Subcutaneous abdominal adipose tissue (tissue), 5 donors: ENCODE results near the gene HTR7.
"Not testable (repeated sequence)": the region's sequence is repeated elsewhere in the genome, so short reads cannot be mapped to it uniquely, and the experiment has no call there.

ENCODE experiments used
- H3K27ac ChIP-seq: one replicate; pipeline ENCODE4 v1.7.0; 2013; ENCODE audit warnings: low read depth, mild to moderate bottlenecking, inconsistent platforms, low read length, moderate library complexity
- H3K27me3 ChIP-seq, 5 donors: one replicate each; pipeline ENCODE4 v1.7.0; 2013; ENCODE audit warnings: low read length in 5 of 5, inconsistent platforms in 1 of 5; ENCODE audit not compliant: control insufficient read depth in 5 of 5, insufficient read depth in 4 of 5
- H3K36me3 ChIP-seq, 5 donors: one replicate each; pipeline ENCODE4 v1.7.0; 2013; ENCODE audit warnings: low read length in 5 of 5; ENCODE audit not compliant: control insufficient read depth in 5 of 5, insufficient read depth in 5 of 5
- H3K4me1 ChIP-seq, 5 donors: one replicate each; pipeline ENCODE4 v1.7.0; 2013; ENCODE audit warnings: low read length in 5 of 5, mild to moderate bottlenecking in 3 of 5, moderate library complexity in 1 of 5; ENCODE audit not compliant: control insufficient read depth in 5 of 5, insufficient read depth in 5 of 5
- H3K4me3 ChIP-seq, 5 donors: one replicate each; pipeline ENCODE4 v1.7.0; 2013; ENCODE audit warnings: low read length in 5 of 5, low read depth in 1 of 5
- H3K9ac ChIP-seq, 5 donors: one replicate each; pipeline ENCODE4 v1.7.0; 2013; ENCODE audit warnings: low read length in 5 of 5, mild to moderate bottlenecking in 4 of 5, moderate library complexity in 3 of 5
- H3K9me3 ChIP-seq, 5 donors: one replicate each; pipeline ENCODE4 v1.7.0; 2013; ENCODE audit warnings: low read length in 5 of 5; ENCODE audit not compliant: control insufficient read depth in 5 of 5
- donor health status: healthy.
- donor health status: healthy.
- donor health status: healthy.
- donor health status: healthy.
- donor health status: healthy.

HTR7 gene

DNA sequence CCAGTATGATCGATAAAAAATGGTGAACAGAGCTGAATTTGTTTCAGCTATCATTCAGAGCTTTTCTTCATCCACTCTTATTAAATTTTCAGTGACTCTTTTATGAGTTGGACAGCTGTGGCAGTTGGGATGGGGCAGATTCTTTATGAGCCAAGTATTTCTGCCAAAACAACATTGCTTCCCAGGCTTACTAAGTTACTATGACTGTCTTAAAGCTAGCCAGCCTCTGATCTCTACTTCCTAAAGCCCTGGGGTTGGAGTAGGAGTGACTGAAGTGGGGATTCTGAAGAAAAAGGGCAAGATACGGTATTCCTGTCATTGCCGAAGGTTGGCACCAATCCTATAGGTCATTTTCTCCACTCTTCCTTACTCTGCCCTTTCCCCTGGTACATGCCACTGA, 26.6 kb upstream of the HTR7 start:
- H3K36me3 ChIP-seq, result peaks cover 25 to 59% (median 32%) of the 10 kb centered on the region in 5 donors
- no peaks in the 10 kb centered on the region for H3K9me3 ChIP-seq
- H3K4me3 ChIP-seq, result peak overlapping the region in 1 of 5 donors; percentile 32
- no peaks in the 10 kb centered on the region for H3K27me3 ChIP-seq
- peaks cover 0 to 15% (median 12%) of the 10 kb centered on the region in 5 donors for H3K4me1 ChIP-seq
- H3K9ac ChIP-seq, result peak overlapping the region in 3 of 5 donors; percentile 43 to 59 (median 55)
- H3K27ac ChIP-seq, result peak overlapping the region; percentile 37

- not testable (repeated sequence) for H3K9me3 ChIP-seq, H3K27me3 ChIP-seq
Observed at GRCh38 chr10:90880059-90880719, 22.4 kb upstream of the HTR7 start.

DNA sequence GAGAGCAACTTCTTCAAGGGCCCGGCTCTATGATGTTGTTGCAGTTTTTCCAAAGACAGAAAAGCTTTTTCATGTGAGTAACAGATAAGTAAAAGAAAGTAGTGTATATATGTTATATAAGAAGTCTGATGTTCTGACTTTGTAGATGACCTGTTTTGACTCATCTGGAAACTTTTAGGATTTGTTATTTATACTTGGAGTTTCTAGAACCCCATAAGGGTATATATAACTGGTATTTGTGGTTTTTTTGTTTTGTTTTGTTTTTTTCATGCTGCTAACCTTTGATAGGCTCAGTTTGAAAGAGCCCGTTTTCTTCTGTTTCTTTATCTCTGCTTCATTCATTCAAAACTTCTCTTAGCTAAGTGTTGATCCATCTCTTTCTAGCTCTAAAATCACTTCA, 21.2 kb upstream of the HTR7 start:
- Histone ChIP-seq H3K36me3 (peaks cover 21 to 60% (median 41%) of the 10 kb centered on the region in 5 donors), H3K27ac (no peak overlapping the region)

More at GRCh38 chr10:90880059-90880719, 22.4 kb upstream of the HTR7 start:
- H3K9ac ChIP-seq, H3K4me3 ChIP-seq, H3K27ac ChIP-seq: not testable (repeated sequence)
- Histone ChIP-seq H3K36me3 (peaks cover 24 to 65% (median 41%) of the 10 kb centered on the region in 5 donors), H3K4me1 (peaks cover 0 to 14% (median 11%) of the 10 kb centered on the region in 5 donors)

GRCh38 chr10:90872648-90873020, 14.8 kb upstream of the HTR7 start:
- Histone ChIP-seq H3K4me1 (peaks cover 5 to 27% (median 23%) of the 10 kb centered on the region in 5 donors), H3K27ac (no peak overlapping the region), H3K36me3 (peaks cover 10 to 21% (median 20%) of the 10 kb centered on the region in 5 donors), H3K9ac (peak overlapping the region; percentile 74 to 95 (median 92)), H3K4me3 (peak overlapping the region; percentile 91 to 98 (median 96)), H3K27me3 (no peaks in the 10 kb centered on the region), H3K9me3 (no peaks in the 10 kb centered on the region)

More for the DNA sequence above, 21.2 kb upstream of the HTR7 start:
- Histone ChIP-seq H3K27me3 (no peaks in the 10 kb centered on the region), H3K4me3 (no peak overlapping the region), H3K9me3 (no peaks in the 10 kb centered on the region), H3K9ac (no peak overlapping the region), H3K4me1 (peaks cover 0 to 2% (median 0%) of the 10 kb centered on the region in 5 donors)

DNA sequence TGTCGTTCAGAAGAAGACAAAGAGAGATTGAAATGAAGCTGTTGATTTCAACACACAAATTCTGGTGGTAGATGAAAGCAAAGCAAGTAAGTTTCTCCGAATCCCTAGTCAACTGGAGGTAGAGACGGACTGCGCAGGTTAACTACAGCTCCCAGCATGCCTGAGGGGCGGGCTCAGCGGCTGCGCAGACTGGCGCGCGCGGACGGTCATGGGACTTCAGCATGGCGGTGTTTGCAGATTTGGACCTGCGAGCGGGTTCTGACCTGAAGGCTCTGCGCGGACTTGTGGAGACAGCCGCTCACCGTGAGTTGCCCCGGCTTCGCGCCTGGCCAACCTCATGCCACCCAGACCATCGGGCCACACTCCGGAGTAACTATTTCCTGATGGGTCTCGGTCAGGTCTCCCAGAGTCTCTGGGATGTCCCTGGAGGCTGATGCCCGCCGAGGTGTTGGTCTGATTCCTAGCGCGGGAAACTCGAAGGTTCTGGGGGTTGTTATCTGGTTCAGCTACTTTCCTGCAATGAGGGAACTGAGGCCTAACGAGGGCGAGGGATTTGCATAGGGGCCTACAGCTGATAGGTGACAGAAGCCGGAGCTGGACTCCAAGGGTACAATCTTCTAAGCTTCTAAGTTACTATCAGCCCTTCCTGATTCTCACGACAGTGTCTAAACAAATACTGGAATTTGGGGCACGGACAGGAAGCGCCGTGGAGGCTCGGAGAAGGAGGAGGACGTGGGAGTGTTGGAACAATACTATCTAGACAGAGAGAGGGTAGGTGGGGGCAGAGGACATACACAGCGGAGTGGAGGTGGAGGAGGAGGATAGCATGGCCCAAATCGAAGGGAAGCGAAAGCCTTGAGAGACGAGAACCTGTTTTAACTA, 14.2 kb upstream of the HTR7 start, which contains the start of gene RPP30:
Gene RPP30 (plus strand): TSS at position 209 of the 882 bp plus-strand sequence. CDS start 13 bp downstream, at position 222.
- Histone ChIP-seq H3K27me3 (no peaks in the 10 kb centered on the region), H3K9me3 (no peaks in the 10 kb centered on the region), H3K9ac (peak within 1 kb of the TSS; percentile 74 to 95 (median 92)), H3K4me1 (peaks cover 5 to 27% (median 23%) of the 10 kb centered on the region in 5 donors), H3K27ac (peak within 1 kb of the TSS; percentile 19), H3K36me3 (peaks cover 4 to 15% (median 14%) of the 10 kb centered on the region in 5 donors), H3K4me3 (peak within 1 kb of the TSS; percentile 91 to 98 (median 96))

DNA sequence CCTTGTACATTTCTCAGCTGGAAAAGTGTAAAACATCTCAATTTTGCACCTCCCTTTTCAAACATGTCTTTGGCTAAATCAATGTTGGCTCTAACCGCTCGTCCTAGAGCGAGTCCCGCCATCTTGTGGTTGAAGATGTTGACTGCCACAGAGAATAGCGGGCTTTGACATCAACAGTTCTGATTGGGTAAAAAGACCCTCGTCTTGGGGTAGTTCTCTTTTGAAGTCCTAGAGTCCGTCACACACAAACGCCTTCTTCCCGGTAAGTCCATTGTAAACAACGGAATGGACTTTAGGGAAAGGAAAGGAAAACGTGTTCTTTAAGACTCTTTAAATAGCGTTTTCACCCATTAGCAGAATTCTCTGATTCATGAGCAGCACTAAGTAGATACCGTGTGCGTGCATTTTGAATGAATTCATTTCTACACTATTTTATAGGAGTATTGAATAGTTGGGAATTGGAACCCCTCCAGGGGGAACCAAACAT, 13.5 kb upstream of the HTR7 start:
- no peaks in the 10 kb centered on the region for H3K27me3 ChIP-seq
- no peaks in the 10 kb centered on the region for H3K9me3 ChIP-seq
- peaks cover 5 to 27% (median 23%) of the 10 kb centered on the region in 5 donors for H3K4me1 ChIP-seq
- H3K36me3 ChIP-seq, result peaks cover 0 to 11% (median 8%) of the 10 kb centered on the region in 5 donors
- H3K4me3 ChIP-seq, result peak overlapping the region; percentile 91 to 98 (median 96)
- peak overlapping the region; percentile 19 for H3K27ac ChIP-seq
- peak overlapping the region; percentile 48 to 95 (median 92) for H3K9ac ChIP-seq

- no peaks in the 10 kb centered on the region for H3K36me3 ChIP-seq
- H3K9ac ChIP-seq, result no peak overlapping the region
- no peak overlapping the region for H3K4me3 ChIP-seq
- peaks cover 0 to 3% (median 2%) of the 10 kb centered on the region in 5 donors for H3K4me1 ChIP-seq
- H3K27me3 ChIP-seq, result peaks cover 0 to 2% (median 0%) of the 10 kb centered on the region in 5 donors
- no peak overlapping the region for H3K27ac ChIP-seq
- no peaks in the 10 kb centered on the region for H3K9me3 ChIP-seq
Observed at GRCh38 chr10:90866050-90866598, 8.3 kb upstream of the HTR7 start.

DNA sequence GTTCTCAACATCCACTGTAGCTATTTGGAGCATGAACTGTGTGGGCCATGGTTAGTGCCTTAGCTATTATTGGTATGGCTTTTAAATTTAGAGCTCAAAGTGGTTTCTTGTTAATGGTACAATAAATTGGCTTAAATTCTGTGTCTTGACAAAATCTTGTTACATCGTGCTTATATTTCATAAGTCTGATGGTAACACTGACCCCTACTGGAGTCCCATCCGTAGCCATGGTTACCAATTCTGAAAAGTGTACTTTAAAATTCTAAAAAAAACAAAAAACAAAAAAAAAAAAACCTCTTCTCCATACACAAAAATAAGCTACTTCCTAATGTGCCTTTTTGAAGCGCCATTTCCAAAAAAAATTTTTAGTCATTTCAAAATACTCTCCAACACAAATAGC, 7.6 kb upstream of the HTR7 start:
- H3K9me3 ChIP-seq, result no peaks in the 10 kb centered on the region
- H3K4me1 ChIP-seq, result no peaks in the 10 kb centered on the region
- H3K27ac ChIP-seq, result no peak overlapping the region
- no peak overlapping the region for H3K4me3 ChIP-seq
- peaks cover 0 to 2% (median 0%) of the 10 kb centered on the region in 5 donors for H3K27me3 ChIP-seq
- H3K9ac ChIP-seq, result no peak overlapping the region
- H3K36me3 ChIP-seq, result no peaks in the 10 kb centered on the region

- Histone ChIP-seq H3K4me3 (no peak overlapping the region), H3K36me3 (no peaks in the 10 kb centered on the region), H3K4me1 (peaks cover 0 to 8% (median 5%) of the 10 kb centered on the region in 5 donors), H3K27ac (no peak overlapping the region), H3K27me3 (peaks cover 0 to 2% (median 0%) of the 10 kb centered on the region in 5 donors), H3K9me3 (no peaks in the 10 kb centered on the region), H3K9ac (no peak overlapping the region)
Observed at GRCh38 chr10:90862908-90863514, 5.2 kb upstream of the HTR7 start.
